Liver (tissue), 3 donors: ENCODE data around the gene ARHGAP1.

Experiments
- FOXA2 ChIP-seq: IDR thresholded peaks from 2 replicates; pipeline ENCODE4 v1.6.1; 2016; ENCODE audit warnings: antibody characterized with exemption
- GABPA ChIP-seq, 2 donors: IDR thresholded peaks in 1 of 2; conservative IDR thresholded peaks in 1 of 2; 2 replicates each; pipeline ENCODE4 v1.6.1; 2016; ENCODE audit warnings: antibody characterized with exemption in 2 of 2, mild to moderate bottlenecking in 1 of 2, moderate library complexity in 1 of 2
- RAD21 ChIP-seq, 2 donors: IDR thresholded peaks; 2 replicates each; pipeline ENCODE4 v1.6.1; 2016; ENCODE audit warnings: antibody characterized with exemption in 2 of 2, mild to moderate bottlenecking in 2 of 2
- TAF1 ChIP-seq: conservative IDR thresholded peaks from 2 replicates; pipeline ENCODE4 v1.6.1; 2016; ENCODE audit warnings: antibody characterized with exemption, mild to moderate bottlenecking
- TF ChIP-seq, protein P1 (sequence below): fragments of 150-350 bp; IDR thresholded peaks from 2 replicates; pipeline ENCODE4 v1.5.1; 2017; ENCODE audit warnings: improper control_type of control experiment, low read depth, low read length; ENCODE audit not compliant: missing input control
- TF ChIP-seq, protein P2 (sequence below): IDR thresholded peaks from 2 replicates; pipeline ENCODE4 v1.6.1; 2016; ENCODE audit warnings: antibody characterized with exemption
- donor health status: healthy.
- donor health status: healthy.

DNA sequence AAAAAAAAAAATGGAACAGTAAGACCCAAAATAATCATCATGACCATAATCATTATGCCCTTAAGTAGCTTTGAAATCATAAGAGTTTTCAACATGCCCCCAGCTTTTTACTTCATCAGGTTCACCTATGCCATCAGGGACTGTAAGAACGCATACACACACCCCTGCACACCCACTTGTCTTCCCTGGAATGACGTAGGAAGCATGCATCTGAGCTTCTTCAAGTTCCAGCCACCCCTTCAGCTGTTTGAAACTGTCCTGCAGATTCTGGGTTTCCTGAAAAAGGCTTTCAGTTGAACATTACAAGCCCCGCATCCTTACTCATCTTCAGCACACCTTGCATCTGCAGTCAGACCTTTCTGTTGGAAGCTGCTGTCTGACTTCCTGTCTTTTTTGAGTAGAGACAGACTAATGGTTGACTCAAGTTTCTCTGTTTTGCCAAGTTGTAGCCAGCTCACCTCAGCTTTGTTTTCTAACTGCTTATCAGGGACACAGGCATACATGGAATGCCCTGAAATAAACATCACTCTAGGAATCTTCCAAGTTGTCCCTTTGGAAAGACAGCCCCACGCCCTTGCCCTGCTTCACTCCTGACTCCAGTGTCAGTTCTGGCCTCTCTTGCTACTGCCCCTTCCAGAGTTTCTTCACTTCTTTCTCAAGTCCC is 37.0 kb downstream of the ARHGAP1 start:
- TF ChIP-seq, protein P1, sequence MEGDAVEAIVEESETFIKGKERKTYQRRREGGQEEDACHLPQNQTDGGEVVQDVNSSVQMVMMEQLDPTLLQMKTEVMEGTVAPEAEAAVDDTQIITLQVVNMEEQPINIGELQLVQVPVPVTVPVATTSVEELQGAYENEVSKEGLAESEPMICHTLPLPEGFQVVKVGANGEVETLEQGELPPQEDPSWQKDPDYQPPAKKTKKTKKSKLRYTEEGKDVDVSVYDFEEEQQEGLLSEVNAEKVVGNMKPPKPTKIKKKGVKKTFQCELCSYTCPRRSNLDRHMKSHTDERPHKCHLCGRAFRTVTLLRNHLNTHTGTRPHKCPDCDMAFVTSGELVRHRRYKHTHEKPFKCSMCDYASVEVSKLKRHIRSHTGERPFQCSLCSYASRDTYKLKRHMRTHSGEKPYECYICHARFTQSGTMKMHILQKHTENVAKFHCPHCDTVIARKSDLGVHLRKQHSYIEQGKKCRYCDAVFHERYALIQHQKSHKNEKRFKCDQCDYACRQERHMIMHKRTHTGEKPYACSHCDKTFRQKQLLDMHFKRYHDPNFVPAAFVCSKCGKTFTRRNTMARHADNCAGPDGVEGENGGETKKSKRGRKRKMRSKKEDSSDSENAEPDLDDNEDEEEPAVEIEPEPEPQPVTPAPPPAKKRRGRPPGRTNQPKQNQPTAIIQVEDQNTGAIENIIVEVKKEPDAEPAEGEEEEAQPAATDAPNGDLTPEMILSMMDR, result no peak
- TF ChIP-seq TAF1 (no peak), FOXA2 (no peak), GABPA (IDR thresholded peaks at IDR 0.05 in 1 of 2, conservative IDR thresholded peaks at IDR 0.05 in 1 of 2) (no peak), RAD21 (IDR thresholded peaks at IDR 0.05) (no peak)
- TF ChIP-seq, protein P2, sequence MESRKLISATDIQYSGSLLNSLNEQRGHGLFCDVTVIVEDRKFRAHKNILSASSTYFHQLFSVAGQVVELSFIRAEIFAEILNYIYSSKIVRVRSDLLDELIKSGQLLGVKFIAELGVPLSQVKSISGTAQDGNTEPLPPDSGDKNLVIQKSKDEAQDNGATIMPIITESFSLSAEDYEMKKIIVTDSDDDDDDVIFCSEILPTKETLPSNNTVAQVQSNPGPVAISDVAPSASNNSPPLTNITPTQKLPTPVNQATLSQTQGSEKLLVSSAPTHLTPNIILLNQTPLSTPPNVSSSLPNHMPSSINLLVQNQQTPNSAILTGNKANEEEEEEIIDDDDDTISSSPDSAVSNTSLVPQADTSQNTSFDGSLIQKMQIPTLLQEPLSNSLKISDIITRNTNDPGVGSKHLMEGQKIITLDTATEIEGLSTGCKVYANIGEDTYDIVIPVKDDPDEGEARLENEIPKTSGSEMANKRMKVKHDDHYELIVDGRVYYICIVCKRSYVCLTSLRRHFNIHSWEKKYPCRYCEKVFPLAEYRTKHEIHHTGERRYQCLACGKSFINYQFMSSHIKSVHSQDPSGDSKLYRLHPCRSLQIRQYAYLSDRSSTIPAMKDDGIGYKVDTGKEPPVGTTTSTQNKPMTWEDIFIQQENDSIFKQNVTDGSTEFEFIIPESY, result no peak
